PC-9 (cell line): Measurements from ENCODE around the gene ATAD2B. TPM values are rescaled to one million over a fixed set of nuclear protein-coding genes. Genes with fewer than 3 reads are reported as not detected.

Source experiments
- BruUV-seq: library from RNA; stranded (reverse); fragments of 400-500 nt; replicated peaks from 2 replicates; lab custom pipeline; 2021; lab: Mats Ljungman, UMichigan
- CTCF ChIA-PET: fragments of 300-600 bp; sonication (Branson Sonifier 250); formaldehyde crosslinking; loops from one replicate; lab custom pipeline; 2022; ENCODE audit warnings: antibody characterized with exemption; lab: Charles Lee
- POLR2A ChIA-PET: fragments of 300-600 bp; sonication (Branson Sonifier 250); formaldehyde crosslinking; loops from one replicate; lab custom pipeline; 2022; ENCODE audit warnings: antibody characterized with exemption; ENCODE audit not compliant: unreplicated experiment; lab: Charles Lee
- DNase-seq, 2 experiments: peaks; one replicate each; pipeline versions ENCODE4 v3.0.0 to v3.0.0-alpha.2; 2015 to 2022; ENCODE audit warnings: mixed read lengths in 1 of 2
- H2AFZ ChIP-seq: fragments of 200-600 bp; sonication (generic); 2 replicates; pipeline ENCODE4 v1.8.1; 2017; ENCODE audit warnings: antibody characterized with exemption
- H3F3A ChIP-seq: fragments of 200-600 bp; sonication (generic); 2 replicates; pipeline ENCODE4 v1.8.1; 2017; ENCODE audit warnings: antibody characterized with exemption, mild to moderate bottlenecking, low read depth; ENCODE audit not compliant: insufficient read depth
- H3K27ac ChIP-seq: fragments of 200-600 bp; sonication (generic); 2 replicates; pipeline ENCODE4 v1.6.1; 2016; ENCODE audit warnings: mixed run types
- H3K27me3 ChIP-seq: fragments of 200-600 bp; sonication (generic); 2 replicates; pipeline ENCODE4 v1.6.1; 2016; ENCODE audit warnings: low read depth, mixed run types; ENCODE audit not compliant: insufficient read depth
- H3K36me3 ChIP-seq: fragments of 200-600 bp; sonication (generic); 2 replicates; pipeline ENCODE4 v1.6.1; 2016; ENCODE audit warnings: low read depth, mixed run types
- H3K4me1 ChIP-seq: fragments of 200-600 bp; sonication (generic); replicated peaks from 2 replicates; pipeline ENCODE4 v1.6.1; 2016; ENCODE audit warnings: mixed run types; ENCODE audit not compliant: insufficient read depth
- H3K4me2 ChIP-seq: fragments of 200-600 bp; sonication (generic); 2 replicates; pipeline ENCODE4 v1.6.1; 2017; ENCODE audit warnings: mixed run types
- H3K4me3 ChIP-seq: fragments of 200-600 bp; sonication (generic); 2 replicates; pipeline ENCODE4 v1.6.1; 2016; ENCODE audit warnings: mixed run types
- H3K79me2 ChIP-seq: fragments of 200-600 bp; sonication (generic); 2 replicates; pipeline ENCODE4 v1.6.1; 2017; ENCODE audit warnings: low read depth, mixed run types
- H3K9me2 ChIP-seq: fragments of 200-600 bp; sonication (generic); 2 replicates; pipeline ENCODE4 v1.8.1; 2017; ENCODE audit warnings: mild to moderate bottlenecking; ENCODE audit not compliant: insufficient read depth
- H3K9me3 ChIP-seq: fragments of 200-600 bp; sonication (generic); 2 replicates; pipeline ENCODE4 v1.8.1; 2016; ENCODE audit warnings: low read depth; ENCODE audit not compliant: insufficient read depth
- H4K20me1 ChIP-seq: fragments of 200-600 bp; sonication (generic); 2 replicates; pipeline ENCODE4 v1.8.1; 2017; ENCODE audit not compliant: insufficient read depth
- EZH2 ChIP-seq: fragments of 200-600 bp; sonication (generic); IDR thresholded peaks from 2 replicates; pipeline ENCODE4 v1.8.0; 2017; ENCODE audit warnings: antibody characterized with exemption, low read depth
- intact Hi-C: fragments of 100-400 bp; cut with micrococcal nuclease; formaldehyde crosslinking; loops from one replicate; pipeline ENCODE4 v1.10.0; 2022; ENCODE audit not compliant: unreplicated experiment
- total RNA-seq: library from RNA; stranded (reverse); gene quantifications from 2 replicates; pipeline ENCODE4 v1.2.3, GENCODE V29; 2021
- TF ChIP-seq, protein P1 (sequence below): fragments of 200-600 bp; sonication (generic); conservative IDR thresholded peaks from 2 replicates; pipeline ENCODE4 v1.6.1; 2017; ENCODE audit warnings: mixed run types, antibody characterized with exemption, mild to moderate bottlenecking, moderate library complexity

The ATAD2B gene
- total RNA-seq, 1 experiment from 2014 or later: 12.6 TPM

DNA sequence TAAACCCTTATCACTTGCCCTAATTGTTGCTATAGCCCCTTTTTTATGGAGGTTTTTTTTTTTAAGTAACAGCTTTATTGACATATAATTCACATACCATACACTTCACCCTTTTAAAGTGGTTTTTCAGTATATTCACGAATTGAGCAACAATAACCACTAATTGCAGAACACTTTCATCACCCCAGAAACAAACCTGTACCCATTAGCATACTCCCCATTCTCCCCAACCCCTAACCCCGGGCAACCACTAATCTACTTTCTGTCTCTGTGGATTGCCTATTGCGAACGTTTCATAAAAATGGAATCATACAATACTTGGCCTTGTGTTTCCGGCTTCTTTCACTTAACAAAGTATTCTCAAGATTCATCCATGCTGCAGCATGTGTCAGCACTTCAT, 213.6 kb downstream of the ATAD2B start:
- ChIA-PET POLR2A (no interaction called here), CTCF (no interaction called here)
- Histone ChIP-seq H3K27me3 (no peaks in the 10 kb centered on the region), H3K4me3 (no peak overlapping the region), H2AFZ (no peak overlapping the region), H4K20me1 (no peaks in the 10 kb centered on the region), H3K36me3 (no peaks in the 10 kb centered on the region), H3K9me3 (no peaks in the 10 kb centered on the region), H3K79me2 (no peaks in the 10 kb centered on the region), H3K4me2 (no peak overlapping the region), H3F3A (no peaks in the 10 kb centered on the region), H3K9me2 (no peaks in the 10 kb centered on the region), H3K27ac (no peak overlapping the region), H3K4me1 (no peaks in the 10 kb centered on the region)
- intact Hi-C loops: no loop called here
- no peak for TF ChIP-seq EZH2
- TF ChIP-seq, protein P1, sequence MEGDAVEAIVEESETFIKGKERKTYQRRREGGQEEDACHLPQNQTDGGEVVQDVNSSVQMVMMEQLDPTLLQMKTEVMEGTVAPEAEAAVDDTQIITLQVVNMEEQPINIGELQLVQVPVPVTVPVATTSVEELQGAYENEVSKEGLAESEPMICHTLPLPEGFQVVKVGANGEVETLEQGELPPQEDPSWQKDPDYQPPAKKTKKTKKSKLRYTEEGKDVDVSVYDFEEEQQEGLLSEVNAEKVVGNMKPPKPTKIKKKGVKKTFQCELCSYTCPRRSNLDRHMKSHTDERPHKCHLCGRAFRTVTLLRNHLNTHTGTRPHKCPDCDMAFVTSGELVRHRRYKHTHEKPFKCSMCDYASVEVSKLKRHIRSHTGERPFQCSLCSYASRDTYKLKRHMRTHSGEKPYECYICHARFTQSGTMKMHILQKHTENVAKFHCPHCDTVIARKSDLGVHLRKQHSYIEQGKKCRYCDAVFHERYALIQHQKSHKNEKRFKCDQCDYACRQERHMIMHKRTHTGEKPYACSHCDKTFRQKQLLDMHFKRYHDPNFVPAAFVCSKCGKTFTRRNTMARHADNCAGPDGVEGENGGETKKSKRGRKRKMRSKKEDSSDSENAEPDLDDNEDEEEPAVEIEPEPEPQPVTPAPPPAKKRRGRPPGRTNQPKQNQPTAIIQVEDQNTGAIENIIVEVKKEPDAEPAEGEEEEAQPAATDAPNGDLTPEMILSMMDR: no peak
- no TSS peak for BruUV-seq
- DNase-seq: no peak

DNA sequence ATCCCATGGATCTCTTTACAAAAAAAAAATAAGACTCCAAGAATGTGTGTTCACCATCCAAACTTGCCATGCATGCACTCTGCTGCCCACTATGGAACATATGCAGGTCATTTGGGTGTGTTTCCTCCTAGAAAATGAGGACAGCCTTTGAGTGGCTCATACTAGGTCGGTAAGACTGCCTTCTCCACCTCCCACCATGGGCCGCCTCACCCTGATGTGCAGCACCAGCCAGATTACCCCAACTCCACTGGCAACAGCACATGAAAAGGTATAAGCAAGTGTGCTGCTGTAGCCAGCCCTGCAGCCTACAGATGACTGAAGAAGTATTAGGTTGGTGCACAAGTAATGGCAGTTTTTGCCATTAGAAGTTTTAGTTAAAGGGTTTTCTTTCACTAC, 214.2 kb downstream of the ATAD2B start:
- POLR2A ChIA-PET: no interaction called here
- Histone ChIP-seq H3K9me3 (no peaks in the 10 kb centered on the region), H3K36me3 (no peaks in the 10 kb centered on the region), H3K4me1 (no peaks in the 10 kb centered on the region), H3K27me3 (no peaks in the 10 kb centered on the region), H3K9me2 (no peaks in the 10 kb centered on the region), H3K4me3 (no peak overlapping the region), H3K4me2 (no peak overlapping the region), H4K20me1 (no peaks in the 10 kb centered on the region), H2AFZ (no peak overlapping the region), H3K27ac (no peak overlapping the region), H3F3A (no peaks in the 10 kb centered on the region), H3K79me2 (no peaks in the 10 kb centered on the region)
- intact Hi-C loops: no loop called here
- CTCF ChIA-PET: no interaction called here
- no peak for DNase-seq
- TF ChIP-seq EZH2: no peak
- TF ChIP-seq, protein P1: no peak
- no TSS peak for BruUV-seq

DNA sequence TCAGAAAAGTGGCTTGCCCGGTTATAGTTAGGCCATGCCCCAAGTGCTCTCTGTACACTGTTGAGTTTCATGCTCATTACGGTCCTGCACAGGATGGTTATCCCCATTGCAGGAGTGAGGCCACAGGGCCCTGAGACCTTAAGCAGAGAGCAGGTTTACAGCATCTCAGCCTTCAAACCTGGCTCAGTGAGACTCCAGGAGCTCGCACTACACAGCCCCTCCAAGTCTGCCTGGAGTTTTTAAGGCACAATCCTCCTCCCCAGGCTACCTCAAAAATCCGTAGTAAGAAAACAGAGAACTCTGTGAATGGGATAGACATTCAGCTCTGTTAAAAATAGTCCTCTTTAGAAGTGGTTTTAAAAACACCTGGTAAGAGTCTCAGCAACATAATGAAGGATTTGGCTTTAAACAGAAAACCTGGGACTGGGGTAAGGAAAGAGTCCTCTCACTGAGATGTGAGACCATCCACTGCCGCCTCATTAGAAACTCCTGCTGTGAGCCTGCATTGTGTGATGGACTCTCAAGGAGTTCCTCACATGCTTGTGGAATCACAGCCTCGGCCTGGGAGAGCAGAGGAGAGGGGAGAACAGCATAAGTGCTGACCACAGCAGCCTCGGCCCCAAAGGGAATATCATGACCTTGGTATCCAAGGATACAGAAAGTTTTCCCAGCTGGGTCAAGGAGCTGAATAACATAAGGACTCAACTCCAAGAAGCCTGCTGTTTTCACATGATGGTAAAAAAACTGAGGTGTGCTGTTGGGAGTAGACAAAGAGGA, 214.8 kb downstream of the ATAD2B start:
- H3K4me3 ChIP-seq: no peak overlapping the region
- no peaks in the 10 kb centered on the region for H3K4me1 ChIP-seq
- ChIA-PET POLR2A (no interaction called here), CTCF (no interaction called here)
- no peaks in the 10 kb centered on the region for H3K9me2 ChIP-seq
- no peak overlapping the region for H3K27ac ChIP-seq
- TF ChIP-seq, protein P1: no peak
- no peak for TF ChIP-seq EZH2
- H3K27me3 ChIP-seq: no peaks in the 10 kb centered on the region
- no peak overlapping the region for H3K4me2 ChIP-seq
- H3K36me3 ChIP-seq: no peaks in the 10 kb centered on the region
- H3F3A ChIP-seq: no peaks in the 10 kb centered on the region
- H3K79me2 ChIP-seq: no peaks in the 10 kb centered on the region
- H3K9me3 ChIP-seq: no peaks in the 10 kb centered on the region
- no peak for DNase-seq
- no peaks in the 10 kb centered on the region for H4K20me1 ChIP-seq
- intact Hi-C loops: no loop called here
- BruUV-seq: no TSS peak
- no peak overlapping the region for H2AFZ ChIP-seq
